AG08396 (cell line): Measurements from ENCODE around the gene TOP3B.

ENCODE experiments used
- DNase-seq: peaks from one replicate; pipeline ENCODE4 v3.0.0; 2012; ENCODE audit warnings: low spot score, mixed read lengths

Gene TOP3B

GRCh38 chr22:21981874-21982273, 713 bp downstream of the TOP3B start:
- no peak for DNase-seq

GRCh38 chr22:21980547-21980946, 2.0 kb downstream of the TOP3B start:
- DNase-seq: no peak

- DNase-seq: no peak
Measured at GRCh38 chr22:21978564-21979386, 3.8 kb downstream of the TOP3B start.

GRCh38 chr22:21977814-21978213, 4.8 kb downstream of the TOP3B start:
- DNase-seq: no peak

GRCh38 chr22:21975854-21976345, 6.7 kb downstream of the TOP3B start:
- no peak for DNase-seq

- DNase-seq: no peak
Measured at GRCh38 chr22:21975273-21975672, 7.3 kb downstream of the TOP3B start.

GRCh38 chr22:21974058-21974649, 8.4 kb downstream of the TOP3B start:
- DNase-seq: no peak

GRCh38 chr22:21972806-21973205, 9.8 kb downstream of the TOP3B start:
- DNase-seq: no peak

GRCh38 chr22:21972293-21972779, 10.3 kb downstream of the TOP3B start:
- DNase-seq: peak; percentile 81

GRCh38 chr22:21971858-21972275, 10.7 kb downstream of the TOP3B start:
- no peak for DNase-seq

- DNase-seq: no peak
Measured at GRCh38 chr22:21970800-21971617, 11.6 kb downstream of the TOP3B start.

GRCh38 chr22:21970037-21970799, 12.4 kb downstream of the TOP3B start:
- DNase-seq: no peak

GRCh38 chr22:21968452-21969129, 14.0 kb downstream of the TOP3B start:
- no peak for DNase-seq

GRCh38 chr22:21967693-21968271, 14.8 kb downstream of the TOP3B start:
- DNase-seq: no peak

GRCh38 chr22:21966643-21967516, 15.7 kb downstream of the TOP3B start:
- DNase-seq: no peak

- DNase-seq: no peak
Measured at GRCh38 chr22:21965762-21966288, 16.8 kb downstream of the TOP3B start.

GRCh38 chr22:21964918-21965484, 17.6 kb downstream of the TOP3B start:
- DNase-seq: no peak

GRCh38 chr22:21964234-21964633, 18.4 kb downstream of the TOP3B start:
- DNase-seq: no peak

GRCh38 chr22:21963790-21964211, 18.8 kb downstream of the TOP3B start:
- DNase-seq: no peak
